Tibial nerve (tissue), 4 donors: ENCODE results near the gene SLC29A3. TPM values are rescaled to one million over a fixed set of nuclear protein-coding genes. Genes with fewer than 3 reads are reported as not detected.
A peak's percentile ranks its signal among the peaks of the same experiment; 100 is the strongest.

ENCODE experiments used
- DNase-seq, 2 donors: peaks; one replicate each; pipeline ENCODE4 v3.0.0-alpha.2; 2019; ENCODE audit warnings: low spot score in 2 of 2
- H3K27ac ChIP-seq, 4 donors: fragments of 200-600 bp; sonication (generic) in 3 of 4; one replicate each; pipeline ENCODE4 v1.5.1; 2017 to 2019; ENCODE audit warnings: mild to moderate bottlenecking in 1 of 4
- H3K27me3 ChIP-seq, 2 donors: fragments of 200-600 bp; sonication (generic) in 1 of 2; one replicate each; pipeline versions ENCODE4 v1.5.1 to v1.6.0; 2017 to 2019
- H3K36me3 ChIP-seq, 3 donors: fragments of 200-600 bp; sonication (generic); one replicate each; pipeline ENCODE4 v1.5.1; 2018 to 2019
- H3K4me1 ChIP-seq, 4 donors: fragments of 200-600 bp; sonication (generic) in 3 of 4; one replicate each; pipeline ENCODE4 v1.5.1; 2017 to 2019
- H3K4me3 ChIP-seq, 4 donors: fragments of 200-600 bp; sonication (generic) in 3 of 4; one replicate each; pipeline ENCODE4 v1.5.1; 2017 to 2019; ENCODE audit warnings: mild to moderate bottlenecking in 1 of 4, moderate library complexity in 1 of 4
- H3K9me3 ChIP-seq, 4 donors: fragments of 200-600 bp; sonication (generic) in 3 of 4; one replicate each; pipeline ENCODE4 v1.5.1; 2017 to 2019
- EP300 ChIP-seq, 2 donors: sonication (generic); formaldehyde crosslinking; IDR thresholded peaks; one replicate each; pipeline ENCODE4 v1.6.1; 2017; ENCODE audit warnings: antibody characterized with exemption in 2 of 2, mild to moderate bottlenecking in 1 of 2
- POLR2A ChIP-seq, 2 donors: fragments of 450-650 bp; IDR thresholded peaks; one replicate each; pipeline ENCODE4 v1.6.1; 2017; ENCODE audit warnings: antibody characterized with exemption in 2 of 2, mild to moderate bottlenecking in 2 of 2, moderate library complexity in 2 of 2
- WGBS, 2 donors: methylation state at CpG; one replicate each; pipeline ENCODE4 v1.1.5; 2018; 5-methylcytosine and 5-hydroxymethylcytosine counted together
- total RNA-seq, 4 donors: library from RNA; depleted of rRNA; stranded (reverse); fragments of >200 nt; gene quantifications; one replicate each; pipeline ENCODE4 v1.1.0, GENCODE V29; 2016
- TF ChIP-seq, protein P1 (sequence below), 5 experiments: fragments of 200-600 bp in 3 of 5; fragments of 450-650 bp in 2 of 5; sonication (generic) in 3 of 5; IDR thresholded peaks; one replicate each; pipeline ENCODE4 v1.5.1; 2016 to 2019; ENCODE audit warnings: antibody characterized with exemption in 5 of 5, mild to moderate bottlenecking in 3 of 5, moderate library complexity in 2 of 5

Gene SLC29A3
- total RNA-seq, 4 donors from 2014 or later, result 6.5 to 10.1 (median 7.4) TPM

GRCh38 chr10:71330789-71331404, 11.8 kb downstream of the SLC29A3 start:
- Histone ChIP-seq H3K9me3 (no peaks in the 10 kb centered on the region), H3K36me3 (peaks cover 0 to 40% (median 0%) of the 10 kb centered on the region in 3 donors), H3K4me3 (no peak overlapping the region), H3K27me3 (no peaks in the 10 kb centered on the region), H3K27ac (no peak overlapping the region), H3K4me1 (peaks cover 0 to 12% (median 5%) of the 10 kb centered on the region in 4 donors)
- DNase-seq, result no peak
- TF ChIP-seq POLR2A (IDR thresholded peaks at IDR 0.05) (no peak), EP300 (IDR thresholded peaks at IDR 0.05) (no peak)
- TF ChIP-seq, protein P1, sequence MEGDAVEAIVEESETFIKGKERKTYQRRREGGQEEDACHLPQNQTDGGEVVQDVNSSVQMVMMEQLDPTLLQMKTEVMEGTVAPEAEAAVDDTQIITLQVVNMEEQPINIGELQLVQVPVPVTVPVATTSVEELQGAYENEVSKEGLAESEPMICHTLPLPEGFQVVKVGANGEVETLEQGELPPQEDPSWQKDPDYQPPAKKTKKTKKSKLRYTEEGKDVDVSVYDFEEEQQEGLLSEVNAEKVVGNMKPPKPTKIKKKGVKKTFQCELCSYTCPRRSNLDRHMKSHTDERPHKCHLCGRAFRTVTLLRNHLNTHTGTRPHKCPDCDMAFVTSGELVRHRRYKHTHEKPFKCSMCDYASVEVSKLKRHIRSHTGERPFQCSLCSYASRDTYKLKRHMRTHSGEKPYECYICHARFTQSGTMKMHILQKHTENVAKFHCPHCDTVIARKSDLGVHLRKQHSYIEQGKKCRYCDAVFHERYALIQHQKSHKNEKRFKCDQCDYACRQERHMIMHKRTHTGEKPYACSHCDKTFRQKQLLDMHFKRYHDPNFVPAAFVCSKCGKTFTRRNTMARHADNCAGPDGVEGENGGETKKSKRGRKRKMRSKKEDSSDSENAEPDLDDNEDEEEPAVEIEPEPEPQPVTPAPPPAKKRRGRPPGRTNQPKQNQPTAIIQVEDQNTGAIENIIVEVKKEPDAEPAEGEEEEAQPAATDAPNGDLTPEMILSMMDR (IDR thresholded peaks at IDR 0.05), result no peak
- 83 to 86% methylated on average over 4 of the region's 4 CpGs for WGBS, 2 donors

DNA sequence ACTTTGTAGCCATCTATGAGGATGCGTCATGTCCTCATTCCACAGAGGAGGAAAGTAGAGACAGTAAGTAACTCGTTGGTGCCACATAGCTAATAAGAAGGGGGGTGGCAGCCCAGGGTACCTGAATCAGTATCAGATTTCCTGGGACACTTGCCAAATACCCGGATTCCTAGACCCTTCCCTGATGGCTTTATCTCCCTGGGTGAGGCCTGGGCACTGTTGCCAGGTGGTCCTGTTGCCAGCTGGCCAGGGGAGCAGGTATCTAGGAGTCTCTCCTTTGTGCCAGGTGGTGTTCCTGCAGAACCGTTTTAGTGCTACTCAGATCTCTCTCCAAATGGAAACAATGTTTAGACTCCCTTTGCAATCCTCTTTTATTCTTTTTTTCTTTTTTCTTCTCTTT, 12.7 kb downstream of the SLC29A3 start:
- TF ChIP-seq, protein P1 (IDR thresholded peaks at IDR 0.05), result no peak
- no peak for TF ChIP-seq EP300 (IDR thresholded peaks at IDR 0.05)
- no peak for TF ChIP-seq POLR2A (IDR thresholded peaks at IDR 0.05)

GRCh38 chr10:71332466-71332865, 13.4 kb downstream of the SLC29A3 start:
- TF ChIP-seq EP300 (IDR thresholded peaks at IDR 0.05), result no peak
- TF ChIP-seq POLR2A (IDR thresholded peaks at IDR 0.05), result no peak
- TF ChIP-seq, protein P1 (IDR thresholded peaks at IDR 0.05), result no peak
- 84 to 92% methylated on average over 5 of the region's 5 CpGs for WGBS, 2 donors
- Histone ChIP-seq H3K36me3 (peaks cover 0 to 34% (median 0%) of the 10 kb centered on the region in 3 donors), H3K4me1 (peaks cover 0 to 15% (median 6%) of the 10 kb centered on the region in 4 donors), H3K4me3 (no peak overlapping the region), H3K9me3 (no peaks in the 10 kb centered on the region), H3K27ac (no peak overlapping the region), H3K27me3 (no peaks in the 10 kb centered on the region)
- DNase-seq, result no peak

More for the DNA sequence above, 12.7 kb downstream of the SLC29A3 start:
- Histone ChIP-seq H3K27me3 (no peaks in the 10 kb centered on the region), H3K36me3 (peaks cover 0 to 34% (median 0%) of the 10 kb centered on the region in 3 donors), H3K9me3 (no peaks in the 10 kb centered on the region), H3K4me3 (no peak overlapping the region), H3K4me1 (peaks cover 0 to 14% (median 6%) of the 10 kb centered on the region in 4 donors), H3K27ac (no peak overlapping the region)
- DNase-seq, result no peak
- WGBS, 2 donors, result 65 to 72% methylated on average over 4 of the region's 4 CpGs

DNA sequence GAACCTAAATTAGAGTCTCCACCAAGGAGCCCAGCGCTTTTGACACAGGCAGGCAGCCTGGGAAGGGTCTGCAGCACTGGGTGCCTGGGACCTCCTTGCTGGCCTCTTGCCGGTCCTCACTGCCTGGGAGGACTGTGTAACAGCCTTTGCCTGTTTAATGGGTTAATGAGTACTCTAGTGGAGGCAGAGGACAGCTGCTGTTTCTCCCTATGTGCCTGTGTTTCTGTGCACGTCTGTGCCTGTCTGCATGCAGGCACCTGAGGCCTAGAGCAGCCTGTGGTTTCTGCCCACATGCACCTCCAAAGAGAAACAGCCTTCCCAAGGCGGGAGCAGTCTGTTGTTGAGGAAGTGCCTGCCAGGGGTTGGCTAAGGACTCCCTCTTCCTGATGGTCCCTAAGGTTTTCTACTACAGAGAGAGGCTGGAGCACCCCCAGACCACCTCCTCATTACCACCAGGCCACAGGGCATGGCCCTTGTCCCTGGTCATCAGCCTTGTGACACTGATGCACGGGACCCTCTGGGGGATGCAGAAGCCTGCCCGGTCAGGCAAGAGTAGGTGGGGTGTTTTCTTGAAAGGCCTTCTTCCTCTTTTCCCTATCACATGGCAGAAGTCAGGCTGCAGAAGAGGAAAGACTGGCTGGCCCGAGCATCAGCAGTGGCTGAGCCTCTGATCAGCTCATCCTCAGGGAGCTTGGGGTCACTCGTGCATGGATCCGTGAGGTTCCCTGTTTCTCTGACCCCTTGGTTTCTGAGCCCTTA, 14.2 kb downstream of the SLC29A3 start:
- 68 to 71% methylated on average over 7 to 9 of the region's 9 CpGs for WGBS, 2 donors
- peak in 1 of 2 donors; percentile 25 for DNase-seq
- Histone ChIP-seq H3K27me3 (no peaks in the 10 kb centered on the region), H3K27ac (peak overlapping the region in 2 of 4 donors; percentile 26 to 54), H3K9me3 (no peaks in the 10 kb centered on the region), H3K4me3 (no peak overlapping the region), H3K4me1 (peaks cover 0 to 15% (median 6%) of the 10 kb centered on the region in 4 donors), H3K36me3 (peaks cover 0 to 34% (median 0%) of the 10 kb centered on the region in 3 donors)
- TF ChIP-seq, protein P1 (IDR thresholded peaks at IDR 0.05), result no peak
- TF ChIP-seq POLR2A (IDR thresholded peaks at IDR 0.05) (no peak), EP300 (IDR thresholded peaks at IDR 0.05) (no peak)
